Right lobe of liver (tissue), 4 donors: ENCODE data around the gene AGBL3.

Experiments used
- CTCF ChIP-seq, 4 donors: fragments of 200-600 bp in 3 of 4; fragments of 450-650 bp in 1 of 4; IDR thresholded peaks; one replicate each; pipeline versions ENCODE4 v1.5.1 to v1.8.0; 2016 to 2022; ENCODE audit warnings: antibody characterized with exemption in 4 of 4, mild to moderate bottlenecking in 2 of 4
- POLR2A ChIP-seq: fragments of 450-650 bp; IDR thresholded peaks from one replicate; pipeline ENCODE4 v1.6.1; 2017; ENCODE audit warnings: antibody characterized with exemption, mild to moderate bottlenecking
- donor health status: DM: no; HTN: no; CAD: no.
- donor health status: DM: no; HTN: no; CAD: no.
- donor health status: DM: no; HTN: yes; CAD: no.

- TF ChIP-seq POLR2A: no peak
- no peak for TF ChIP-seq CTCF (IDR thresholded peaks at IDR 0.05)
Observed at GRCh38 chr7:135159359-135160085, 173.2 kb downstream of the AGBL3 start.
